ENCODE measurements around the gene AVP.

AVP gene

GRCh38 chr20:3093861-3094361, 9.4 kb upstream of the AVP start (continued):
- TF ChIP-seq, protein P1, sequence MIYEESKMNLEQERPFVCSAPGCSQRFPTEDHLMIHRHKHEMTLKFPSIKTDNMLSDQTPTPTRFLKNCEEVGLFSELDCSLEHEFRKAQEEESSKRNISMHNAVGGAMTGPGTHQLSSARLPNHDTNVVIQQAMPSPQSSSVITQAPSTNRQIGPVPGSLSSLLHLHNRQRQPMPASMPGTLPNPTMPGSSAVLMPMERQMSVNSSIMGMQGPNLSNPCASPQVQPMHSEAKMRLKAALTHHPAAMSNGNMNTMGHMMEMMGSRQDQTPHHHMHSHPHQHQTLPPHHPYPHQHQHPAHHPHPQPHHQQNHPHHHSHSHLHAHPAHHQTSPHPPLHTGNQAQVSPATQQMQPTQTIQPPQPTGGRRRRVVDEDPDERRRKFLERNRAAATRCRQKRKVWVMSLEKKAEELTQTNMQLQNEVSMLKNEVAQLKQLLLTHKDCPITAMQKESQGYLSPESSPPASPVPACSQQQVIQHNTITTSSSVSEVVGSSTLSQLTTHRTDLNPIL (CRISPR knock-in tag; IDR thresholded peaks at IDR 0.05; ENCODE audit: low read depth), result no peak
- TF ChIP-seq ZC3H10 (CRISPR knock-in tag; IDR thresholded peaks at IDR 0.05) (no peak), ZNF8 (CRISPR knock-in tag; IDR thresholded peaks at IDR 0.05) (no peak)

GRCh38 chr20:3092611-3093379, 8.3 kb upstream of the AVP start:
- no peak for ATAC-seq
- no peak for TF ChIP-seq BACH2 (CRISPR knock-in tag; IDR thresholded peaks at IDR 0.05; ENCODE audit: borderline replicate concordance)
- TF ChIP-seq, protein P2, sequence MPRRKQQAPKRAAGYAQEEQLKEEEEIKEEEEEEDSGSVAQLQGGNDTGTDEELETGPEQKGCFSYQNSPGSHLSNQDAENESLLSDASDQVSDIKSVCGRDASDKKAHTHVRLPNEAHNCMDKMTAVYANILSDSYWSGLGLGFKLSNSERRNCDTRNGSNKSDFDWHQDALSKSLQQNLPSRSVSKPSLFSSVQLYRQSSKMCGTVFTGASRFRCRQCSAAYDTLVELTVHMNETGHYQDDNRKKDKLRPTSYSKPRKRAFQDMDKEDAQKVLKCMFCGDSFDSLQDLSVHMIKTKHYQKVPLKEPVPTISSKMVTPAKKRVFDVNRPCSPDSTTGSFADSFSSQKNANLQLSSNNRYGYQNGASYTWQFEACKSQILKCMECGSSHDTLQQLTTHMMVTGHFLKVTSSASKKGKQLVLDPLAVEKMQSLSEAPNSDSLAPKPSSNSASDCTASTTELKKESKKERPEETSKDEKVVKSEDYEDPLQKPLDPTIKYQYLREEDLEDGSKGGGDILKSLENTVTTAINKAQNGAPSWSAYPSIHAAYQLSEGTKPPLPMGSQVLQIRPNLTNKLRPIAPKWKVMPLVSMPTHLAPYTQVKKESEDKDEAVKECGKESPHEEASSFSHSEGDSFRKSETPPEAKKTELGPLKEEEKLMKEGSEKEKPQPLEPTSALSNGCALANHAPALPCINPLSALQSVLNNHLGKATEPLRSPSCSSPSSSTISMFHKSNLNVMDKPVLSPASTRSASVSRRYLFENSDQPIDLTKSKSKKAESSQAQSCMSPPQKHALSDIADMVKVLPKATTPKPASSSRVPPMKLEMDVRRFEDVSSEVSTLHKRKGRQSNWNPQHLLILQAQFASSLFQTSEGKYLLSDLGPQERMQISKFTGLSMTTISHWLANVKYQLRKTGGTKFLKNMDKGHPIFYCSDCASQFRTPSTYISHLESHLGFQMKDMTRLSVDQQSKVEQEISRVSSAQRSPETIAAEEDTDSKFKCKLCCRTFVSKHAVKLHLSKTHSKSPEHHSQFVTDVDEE (CRISPR knock-in tag; IDR thresholded peaks at IDR 0.05), result no peak
- no peak for TF ChIP-seq CSRNP3 (CRISPR knock-in tag; IDR thresholded peaks at IDR 0.05)
- TF ChIP-seq ISL1 (CRISPR knock-in tag; IDR thresholded peaks at IDR 0.05), result no peak
- TF ChIP-seq SNAI2 (CRISPR knock-in tag; IDR thresholded peaks at IDR 0.05), result no peak
- no peak for TF ChIP-seq CSDC2 (CRISPR knock-in tag; IDR thresholded peaks at IDR 0.05)
- no peak for TF ChIP-seq ESRRG (CRISPR knock-in tag; IDR thresholded peaks at IDR 0.05)
- no peak for TF ChIP-seq ZC3H10 (CRISPR knock-in tag; IDR thresholded peaks at IDR 0.05)
- no peak for TF ChIP-seq PPARA (CRISPR knock-in tag; IDR thresholded peaks at IDR 0.05; ENCODE audit: borderline replicate concordance)
- TF ChIP-seq ZFP30 (CRISPR knock-in tag; IDR thresholded peaks at IDR 0.05), result no peak
- TF ChIP-seq, protein P1 (CRISPR knock-in tag; IDR thresholded peaks at IDR 0.05; ENCODE audit: low read depth), result no peak
- TF ChIP-seq ZFP3 (CRISPR knock-in tag; IDR thresholded peaks at IDR 0.05), result no peak
- TF ChIP-seq ZNF565 (CRISPR knock-in tag; conservative IDR thresholded peaks at IDR 0.05; ENCODE audit: low read depth), result no peak

GRCh38 chr20:3090565-3090964, 6.0 kb upstream of the AVP start:
- TF ChIP-seq, protein P1 (CRISPR knock-in tag; IDR thresholded peaks at IDR 0.05; ENCODE audit: low read depth), result no peak
- TF ChIP-seq RARB (CRISPR knock-in tag; IDR thresholded peaks at IDR 0.05) (no peak), POU6F1 (CRISPR knock-in tag; IDR thresholded peaks at IDR 0.05; ENCODE audit: borderline replicate concordance, low read depth) (no peak), ZNF8 (CRISPR knock-in tag; IDR thresholded peaks at IDR 0.05) (no peak)
- ATAC-seq, result no peak

DNA sequence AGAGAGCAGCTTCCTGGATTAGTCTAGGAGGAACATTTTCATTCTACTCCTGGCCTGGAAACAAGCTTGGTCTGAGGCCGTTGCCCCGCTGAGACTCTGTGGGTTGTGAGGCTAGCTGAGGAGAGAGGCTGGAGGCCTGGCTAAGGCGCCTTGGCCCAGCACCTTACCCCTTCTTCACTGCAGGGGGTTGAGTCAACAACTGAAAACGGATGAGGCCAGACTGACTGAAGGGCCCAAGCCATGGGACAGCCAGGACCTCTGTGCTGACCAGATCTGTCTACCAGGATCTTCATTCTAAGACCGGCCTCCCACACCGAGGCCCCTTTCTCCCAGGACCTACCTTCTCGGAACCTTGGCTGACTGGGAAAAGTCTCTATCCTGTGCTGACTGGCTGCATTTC, 3.5 kb upstream of the AVP start:
- no peak for ATAC-seq
- TF ChIP-seq ZNF70 (CRISPR knock-in tag; IDR thresholded peaks at IDR 0.05) (no peak), TOX (CRISPR knock-in tag; IDR thresholded peaks at IDR 0.05; ENCODE audit: borderline replicate concordance) (no peak), PPARA (CRISPR knock-in tag; IDR thresholded peaks at IDR 0.05; ENCODE audit: borderline replicate concordance) (no peak), TCF4 (CRISPR knock-in tag; IDR thresholded peaks at IDR 0.05; ENCODE audit: borderline replicate concordance) (no peak), ESRRG (CRISPR knock-in tag; IDR thresholded peaks at IDR 0.05) (no peak), ZNF565 (CRISPR knock-in tag; conservative IDR thresholded peaks at IDR 0.05; ENCODE audit: low read depth) (no peak), ZFP3 (CRISPR knock-in tag; IDR thresholded peaks at IDR 0.05) (no peak), ZNF8 (CRISPR knock-in tag; IDR thresholded peaks at IDR 0.05) (no peak)
- TF ChIP-seq, protein P1 (CRISPR knock-in tag; IDR thresholded peaks at IDR 0.05; ENCODE audit: low read depth), result no peak
- TF ChIP-seq, protein P2 (CRISPR knock-in tag; IDR thresholded peaks at IDR 0.05), result no peak
